ENCODE results near the gene LSAMP.
A peak's percentile ranks its signal among the peaks of the same experiment; 100 is the strongest.

The LSAMP gene

GRCh38 chr3:116429479-116430269, 15.6 kb downstream of the LSAMP start:
- no peak for DNase-seq

GRCh38 chr3:116426036-116426435, 19.3 kb downstream of the LSAMP start:
- DNase-seq: no peak

GRCh38 chr3:116425126-116425525, 20.2 kb downstream of the LSAMP start:
- DNase-seq: peak; percentile 95

- DNase-seq: peak; percentile 70
These were observed 21.3 kb downstream of the LSAMP start for GRCh38 chr3:116423945-116424344.

- DNase-seq: peak; percentile 54
These were observed 21.9 kb downstream of the LSAMP start for GRCh38 chr3:116423374-116423773.

- DNase-seq: no peak
These were observed 28.1 kb downstream of the LSAMP start for GRCh38 chr3:116417151-116417550.

- no peak for DNase-seq
These were observed 32.0 kb downstream of the LSAMP start for GRCh38 chr3:116413319-116413718.

- DNase-seq: no peak
These were observed 36.8 kb downstream of the LSAMP start for GRCh38 chr3:116408473-116408872.

- no peak for DNase-seq
These were observed 40.1 kb downstream of the LSAMP start for GRCh38 chr3:116405231-116405630.

- DNase-seq: no peak
These were observed 45.5 kb downstream of the LSAMP start for GRCh38 chr3:116399701-116400226.

- no peak for DNase-seq
These were observed 50.9 kb downstream of the LSAMP start for GRCh38 chr3:116394365-116394764.

GRCh38 chr3:116393199-116393598, 52.1 kb downstream of the LSAMP start:
- no peak for DNase-seq

GRCh38 chr3:116392291-116392690, 53.0 kb downstream of the LSAMP start:
- DNase-seq: no peak

- no peak for DNase-seq
These were observed 53.7 kb downstream of the LSAMP start for GRCh38 chr3:116391296-116392201.

GRCh38 chr3:116390318-116390717, 55.0 kb downstream of the LSAMP start:
- DNase-seq: no peak

- no peak for DNase-seq
These were observed 56.4 kb downstream of the LSAMP start for GRCh38 chr3:116388867-116389385.

- no peak for DNase-seq
These were observed 59.1 kb downstream of the LSAMP start for GRCh38 chr3:116386168-116386567.

GRCh38 chr3:116384717-116385116, 60.6 kb downstream of the LSAMP start:
- no peak for DNase-seq

GRCh38 chr3:116378077-116378476, 67.2 kb downstream of the LSAMP start:
- no peak for DNase-seq

GRCh38 chr3:116374901-116375300, 70.4 kb downstream of the LSAMP start:
- no peak for DNase-seq

GRCh38 chr3:116367761-116368395, 77.4 kb downstream of the LSAMP start:
- no peak for DNase-seq

GRCh38 chr3:116356056-116356455, 89.2 kb downstream of the LSAMP start:
- no peak for DNase-seq

GRCh38 chr3:116354382-116354781, 90.9 kb downstream of the LSAMP start:
- DNase-seq: no peak
